Mammary epithelial cell (primary cell): ENCODE results near the gene ZNF398.

Experiments
- CTCF ChIP-seq, 2 donors: IDR thresholded peaks in 1 of 2; conservative IDR thresholded peaks in 1 of 2; 2 replicates each; pipeline ENCODE4 v1.5.1; 2011 to 2012; ENCODE audit warnings: inconsistent platforms in 2 of 2, low read length in 2 of 2, mild to moderate bottlenecking in 2 of 2, control low read depth in 1 of 2, low read depth in 1 of 2; ENCODE audit not compliant: insufficient read depth in 1 of 2; ENCODE audit errors: extremely low read depth in 1 of 2
- EZH2 ChIP-seq: IDR thresholded peaks from 2 replicates; pipeline ENCODE4 v1.6.1; 2012; ENCODE audit warnings: low read length, inconsistent platforms, borderline replicate concordance

- TF ChIP-seq EZH2 (no peak), CTCF (conservative IDR thresholded peaks at IDR 0.05 in 1 of 2, IDR thresholded peaks at IDR 0.05 in 1 of 2; ENCODE audit: extremely low read depth in 1 of 2, insufficient read depth in 1 of 2, low read depth in 1 of 2, low read length in 2 of 2) (no peak)
These were observed 6.1 kb downstream of the ZNF398 start for GRCh38 chr7:149153346-149153745.
